MM.1S (cell line): Measurements from ENCODE around the gene NALCN.

Source experiments
- EZH2phosphoT487 ChIP-seq: fragments of 300-600 bp; sonication (generic); IDR thresholded peaks from 2 replicates; pipeline ENCODE4 v1.6.1; 2018; ENCODE audit warnings: antibody characterized with exemption, low read length
- TF ChIP-seq, protein P1 (sequence below): fragments of 300-600 bp; sonication (generic); IDR thresholded peaks from 2 replicates; pipeline ENCODE4 v1.5.1; 2016; ENCODE audit warnings: antibody characterized with exemption, low read length, mixed read lengths

DNA sequence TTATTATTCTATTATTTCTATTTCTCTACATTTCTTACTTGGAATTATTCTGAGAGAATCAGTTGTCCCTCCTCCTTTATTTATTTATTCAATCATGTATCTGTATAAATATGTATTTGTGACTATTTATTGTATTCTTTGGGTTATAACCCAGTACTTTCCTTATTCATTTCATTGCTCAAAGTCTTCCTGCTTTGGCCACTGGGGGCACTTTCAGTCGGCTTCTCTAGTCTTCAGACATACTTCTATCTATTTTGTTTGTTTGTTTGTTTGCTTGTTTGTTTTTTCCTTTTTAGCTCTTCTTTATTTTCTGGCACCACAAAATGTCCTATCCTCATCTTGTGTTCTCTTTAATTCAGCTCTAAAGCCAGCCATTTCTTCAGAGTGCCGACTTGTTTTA lies 260.4 kb downstream of the NALCN start:
- TF ChIP-seq, protein P1, sequence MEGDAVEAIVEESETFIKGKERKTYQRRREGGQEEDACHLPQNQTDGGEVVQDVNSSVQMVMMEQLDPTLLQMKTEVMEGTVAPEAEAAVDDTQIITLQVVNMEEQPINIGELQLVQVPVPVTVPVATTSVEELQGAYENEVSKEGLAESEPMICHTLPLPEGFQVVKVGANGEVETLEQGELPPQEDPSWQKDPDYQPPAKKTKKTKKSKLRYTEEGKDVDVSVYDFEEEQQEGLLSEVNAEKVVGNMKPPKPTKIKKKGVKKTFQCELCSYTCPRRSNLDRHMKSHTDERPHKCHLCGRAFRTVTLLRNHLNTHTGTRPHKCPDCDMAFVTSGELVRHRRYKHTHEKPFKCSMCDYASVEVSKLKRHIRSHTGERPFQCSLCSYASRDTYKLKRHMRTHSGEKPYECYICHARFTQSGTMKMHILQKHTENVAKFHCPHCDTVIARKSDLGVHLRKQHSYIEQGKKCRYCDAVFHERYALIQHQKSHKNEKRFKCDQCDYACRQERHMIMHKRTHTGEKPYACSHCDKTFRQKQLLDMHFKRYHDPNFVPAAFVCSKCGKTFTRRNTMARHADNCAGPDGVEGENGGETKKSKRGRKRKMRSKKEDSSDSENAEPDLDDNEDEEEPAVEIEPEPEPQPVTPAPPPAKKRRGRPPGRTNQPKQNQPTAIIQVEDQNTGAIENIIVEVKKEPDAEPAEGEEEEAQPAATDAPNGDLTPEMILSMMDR: peak; percentile 45
- TF ChIP-seq EZH2phosphoT487: no peak
